SK-N-SH (cell line): ENCODE measurements around the gene DHX16.

Experiments used
- EP300 ChIP-seq, 2 experiments: IDR thresholded peaks; 2 replicates each; pipeline versions ENCODE4 v1.4.0 to v1.6.1; 2012; ENCODE audit warnings: borderline replicate concordance in 1 of 2, low read depth in 1 of 2, low read length in 1 of 2
- EZH2phosphoT487 ChIP-seq: fragments of 200-600 bp; sonication (generic); IDR thresholded peaks from 2 replicates; pipeline ENCODE4 v1.6.1; 2017; ENCODE audit warnings: low read depth, mixed run types, mild to moderate bottlenecking, antibody characterized with exemption, moderate library complexity, borderline replicate concordance
- FOXM1 ChIP-seq: IDR thresholded peaks from 2 replicates; pipeline ENCODE4 v1.4.0; 2012; ENCODE audit warnings: low read depth, mild to moderate bottlenecking
- GATA2 ChIP-seq: sonication (generic); formaldehyde crosslinking; IDR thresholded peaks from 2 replicates; pipeline ENCODE4 v1.5.0; 2020; ENCODE audit warnings: mild to moderate bottlenecking, missing genetic modification reagents
- JUND ChIP-seq: IDR thresholded peaks from 2 replicates; pipeline ENCODE4 v1.4.0; 2012
- POLR2AphosphoS5 ChIP-seq: IDR thresholded peaks from 2 replicates; pipeline ENCODE4 v1.6.1; 2012; ENCODE audit warnings: low read depth, low read length
- RAD21 ChIP-seq: IDR thresholded peaks from 2 replicates; pipeline ENCODE4 v1.6.1; 2012; ENCODE audit warnings: mild to moderate bottlenecking, low read length
- TCF12 ChIP-seq: IDR thresholded peaks from 2 replicates; pipeline ENCODE4 v1.4.0; 2012
- TEAD4 ChIP-seq: IDR thresholded peaks from 2 replicates; pipeline ENCODE4 v1.4.0; 2012; ENCODE audit warnings: mild to moderate bottlenecking, borderline replicate concordance; ENCODE audit not compliant: insufficient read depth
- TF ChIP-seq, protein P1 (sequence below): IDR thresholded peaks from 2 replicates; pipeline ENCODE4 v1.4.0; 2012; ENCODE audit warnings: low read depth, borderline replicate concordance
- TF ChIP-seq, protein P2 (sequence below): fragments of 200-600 bp; sonication (generic); IDR thresholded peaks from 2 replicates; pipeline ENCODE4 v1.6.1; 2017; ENCODE audit warnings: antibody characterized with exemption, mild to moderate bottlenecking, moderate library complexity

DNA sequence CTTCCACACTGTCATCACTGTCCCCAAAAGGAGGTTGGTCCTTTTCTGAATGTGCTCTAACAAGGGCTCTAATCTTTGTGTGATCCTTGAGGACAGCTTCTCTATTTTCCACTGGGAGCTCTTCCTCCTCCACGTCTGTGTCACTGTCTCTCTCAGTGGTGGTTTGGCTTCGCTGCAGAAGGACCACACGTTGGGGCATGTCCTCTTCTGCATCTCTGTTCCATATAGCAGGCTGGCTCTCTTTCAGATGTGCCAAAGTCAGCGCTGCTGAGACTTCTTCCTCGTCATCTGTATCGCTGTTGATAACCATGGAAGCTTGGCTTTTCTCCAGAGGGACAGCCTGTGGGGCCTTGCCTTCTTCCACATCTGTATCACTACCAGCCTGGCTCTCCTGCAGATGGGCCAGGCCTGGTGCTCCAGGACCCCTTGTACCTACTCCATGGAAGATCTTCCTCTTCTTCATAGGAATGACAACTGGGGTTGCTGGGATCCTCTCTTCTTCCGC, 39.7 kb upstream of the DHX16 start:
- TF ChIP-seq EZH2phosphoT487 = no peak
- TF ChIP-seq, protein P1, sequence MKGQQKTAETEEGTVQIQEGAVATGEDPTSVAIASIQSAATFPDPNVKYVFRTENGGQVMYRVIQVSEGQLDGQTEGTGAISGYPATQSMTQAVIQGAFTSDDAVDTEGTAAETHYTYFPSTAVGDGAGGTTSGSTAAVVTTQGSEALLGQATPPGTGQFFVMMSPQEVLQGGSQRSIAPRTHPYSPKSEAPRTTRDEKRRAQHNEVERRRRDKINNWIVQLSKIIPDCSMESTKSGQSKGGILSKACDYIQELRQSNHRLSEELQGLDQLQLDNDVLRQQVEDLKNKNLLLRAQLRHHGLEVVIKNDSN = no peak
- TF ChIP-seq, protein P2, sequence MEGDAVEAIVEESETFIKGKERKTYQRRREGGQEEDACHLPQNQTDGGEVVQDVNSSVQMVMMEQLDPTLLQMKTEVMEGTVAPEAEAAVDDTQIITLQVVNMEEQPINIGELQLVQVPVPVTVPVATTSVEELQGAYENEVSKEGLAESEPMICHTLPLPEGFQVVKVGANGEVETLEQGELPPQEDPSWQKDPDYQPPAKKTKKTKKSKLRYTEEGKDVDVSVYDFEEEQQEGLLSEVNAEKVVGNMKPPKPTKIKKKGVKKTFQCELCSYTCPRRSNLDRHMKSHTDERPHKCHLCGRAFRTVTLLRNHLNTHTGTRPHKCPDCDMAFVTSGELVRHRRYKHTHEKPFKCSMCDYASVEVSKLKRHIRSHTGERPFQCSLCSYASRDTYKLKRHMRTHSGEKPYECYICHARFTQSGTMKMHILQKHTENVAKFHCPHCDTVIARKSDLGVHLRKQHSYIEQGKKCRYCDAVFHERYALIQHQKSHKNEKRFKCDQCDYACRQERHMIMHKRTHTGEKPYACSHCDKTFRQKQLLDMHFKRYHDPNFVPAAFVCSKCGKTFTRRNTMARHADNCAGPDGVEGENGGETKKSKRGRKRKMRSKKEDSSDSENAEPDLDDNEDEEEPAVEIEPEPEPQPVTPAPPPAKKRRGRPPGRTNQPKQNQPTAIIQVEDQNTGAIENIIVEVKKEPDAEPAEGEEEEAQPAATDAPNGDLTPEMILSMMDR = no peak
- TF ChIP-seq TEAD4 = no peak
- TF ChIP-seq TCF12 = no peak
- no peak for TF ChIP-seq POLR2AphosphoS5
- TF ChIP-seq GATA2 (CRISPR knock-in tag) = no peak
- TF ChIP-seq JUND = no peak
- TF ChIP-seq FOXM1 = no peak
- TF ChIP-seq EP300 (IDR thresholded peaks at IDR 0.05; ENCODE audit: borderline replicate concordance in 1 of 2, low read depth in 1 of 2, low read length in 1 of 2) = no peak
- no peak for TF ChIP-seq RAD21
